Measurements from ENCODE around the gene CEP85L.

CEP85L gene

DNA sequence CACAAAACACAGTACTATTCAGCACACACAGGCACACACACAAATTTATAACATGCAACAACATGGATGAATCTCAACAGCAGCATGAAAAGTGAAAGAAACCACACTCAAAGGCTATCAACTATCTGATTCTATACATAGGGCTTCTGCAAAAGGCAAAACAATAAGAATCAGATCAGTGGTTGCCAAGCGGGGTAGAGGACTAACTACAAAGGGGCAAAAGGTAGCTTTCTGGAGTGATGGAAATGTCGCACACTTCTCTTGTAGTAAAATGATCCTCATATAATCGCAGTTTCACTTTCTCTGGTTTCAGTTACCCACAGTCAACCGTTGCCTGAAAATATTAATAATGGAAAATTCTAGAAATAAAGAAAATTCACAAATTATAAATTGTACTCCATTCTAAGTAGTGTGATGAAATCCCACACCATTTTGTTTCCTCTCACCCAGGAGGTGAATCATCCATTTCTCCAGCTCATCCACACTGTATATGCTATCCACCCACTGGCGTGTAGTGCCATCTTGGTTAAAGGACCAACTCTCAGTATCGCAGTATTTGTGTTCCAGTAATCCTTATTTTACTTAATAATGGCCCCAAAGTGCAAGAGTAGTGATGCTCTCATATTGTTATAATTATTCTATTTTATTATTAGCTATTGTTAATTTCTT lies 116.1 kb downstream of the CEP85L start:
- DNase-seq, result no peak

DNA sequence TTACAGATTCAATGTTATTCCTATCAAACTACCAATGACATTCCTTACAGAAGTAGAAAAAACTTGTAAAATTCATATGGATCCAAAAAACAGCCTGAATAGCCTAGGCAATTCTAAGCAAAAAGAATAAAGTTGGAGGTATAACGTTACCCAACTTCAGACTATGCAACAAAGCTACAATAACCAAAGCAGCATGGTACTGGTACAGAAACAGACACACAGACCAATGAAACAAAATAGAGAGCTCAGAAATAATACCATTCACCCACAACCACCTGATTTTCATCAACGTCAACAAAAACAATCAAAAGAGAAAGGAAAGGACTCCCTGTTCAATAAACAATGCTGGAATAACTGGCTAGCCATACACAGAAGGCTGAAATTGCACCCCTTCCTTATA lies 120.4 kb downstream of the CEP85L start:
- no peak for DNase-seq

DNA sequence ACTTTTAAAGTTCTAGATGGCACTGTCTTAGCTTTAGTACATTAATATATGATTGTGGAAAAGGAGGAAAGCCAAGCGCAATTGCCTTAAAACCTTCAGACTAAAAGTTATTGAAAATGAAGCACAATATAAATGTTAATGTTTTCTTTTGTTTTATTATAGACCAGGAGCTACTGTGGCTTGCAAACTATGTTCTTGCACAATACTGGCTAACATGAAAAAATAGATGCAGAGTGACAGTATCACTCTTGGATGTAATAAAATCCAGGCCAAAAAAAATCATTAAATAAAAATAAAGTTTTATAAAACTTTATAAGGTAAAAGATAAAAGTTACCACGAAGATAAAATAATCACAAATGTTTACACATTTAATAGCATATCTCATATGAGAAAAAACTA lies 121.6 kb downstream of the CEP85L start:
- DNase-seq, result no peak

DNA sequence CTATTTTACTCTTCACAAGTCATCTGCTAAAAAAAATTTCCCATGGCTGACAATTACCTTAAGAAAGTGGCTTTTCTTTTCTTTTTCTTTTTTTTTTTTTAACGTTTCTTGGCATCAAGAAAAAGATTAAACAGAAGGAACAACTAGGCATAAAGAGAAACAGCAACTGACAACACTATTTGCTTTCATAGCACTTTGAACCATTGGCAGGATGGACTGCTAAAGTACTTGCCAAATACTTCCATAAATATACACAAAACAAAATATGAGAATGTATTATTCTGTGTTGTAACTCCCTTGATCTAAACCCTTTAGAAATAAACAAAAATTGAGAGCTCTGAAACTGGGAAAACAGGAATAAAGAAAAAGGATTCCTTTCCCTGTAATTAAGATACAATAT lies 123.3 kb downstream of the CEP85L start:
- DNase-seq, result no peak

DNA sequence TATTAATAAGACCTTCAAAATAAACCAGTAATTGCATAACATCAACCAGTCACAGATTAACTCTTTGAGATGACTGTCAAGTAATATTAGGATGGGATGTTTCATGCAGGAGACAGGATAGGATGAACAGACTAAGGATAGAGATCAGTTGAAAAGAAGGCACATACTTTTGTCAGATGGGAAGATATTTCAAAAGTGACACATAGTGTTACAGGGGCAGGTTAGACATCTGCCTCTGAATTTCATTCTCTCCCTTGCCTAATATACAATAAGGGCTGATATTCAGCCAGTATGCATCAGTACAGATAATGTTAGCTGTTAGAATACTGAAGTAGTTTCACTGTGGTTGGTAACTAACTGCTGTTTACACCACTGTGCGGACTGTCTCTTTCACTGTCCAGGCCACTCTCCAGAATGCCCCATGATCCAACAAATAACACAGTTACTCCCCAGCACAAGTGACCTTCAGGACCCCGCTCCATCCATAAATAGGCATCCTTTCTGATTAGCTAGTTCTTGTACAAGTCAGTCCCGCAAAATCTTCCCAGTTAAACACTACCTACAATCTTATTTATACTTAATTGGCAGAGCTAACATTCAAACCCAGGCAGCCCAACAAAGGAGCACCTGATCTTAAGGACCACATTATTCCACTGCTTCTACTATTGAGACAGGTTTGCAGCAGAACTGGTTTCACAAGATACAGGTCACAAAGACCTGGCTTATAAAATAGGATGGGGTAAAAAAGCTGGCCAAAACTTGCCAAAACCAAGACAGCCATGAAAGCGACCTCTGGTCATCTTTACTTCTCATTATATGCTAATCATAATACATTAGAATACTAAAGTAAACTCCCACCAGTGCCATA lies 125.2 kb downstream of the CEP85L start:
- no peak for DNase-seq

DNA sequence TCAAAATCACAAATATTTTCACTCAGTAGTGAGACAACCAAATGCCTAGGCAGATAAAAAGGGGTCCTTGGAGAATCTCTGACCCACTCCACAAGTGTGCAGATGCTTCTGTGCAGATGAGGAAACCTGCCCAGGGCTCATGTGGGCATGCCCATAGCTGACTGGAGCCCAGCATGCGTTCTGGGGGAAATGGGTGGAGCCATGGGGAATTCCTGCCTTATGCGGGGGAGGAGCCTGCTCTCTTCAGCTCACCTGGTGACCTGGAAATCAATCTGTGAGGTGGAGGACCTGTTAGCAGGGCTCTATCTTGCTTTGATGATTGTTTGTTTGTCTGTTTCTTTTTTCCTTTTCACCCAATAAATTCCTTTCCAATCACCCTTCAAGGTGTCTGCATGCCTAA lies 126.7 kb downstream of the CEP85L start:
- DNase-seq, result no peak

DNA sequence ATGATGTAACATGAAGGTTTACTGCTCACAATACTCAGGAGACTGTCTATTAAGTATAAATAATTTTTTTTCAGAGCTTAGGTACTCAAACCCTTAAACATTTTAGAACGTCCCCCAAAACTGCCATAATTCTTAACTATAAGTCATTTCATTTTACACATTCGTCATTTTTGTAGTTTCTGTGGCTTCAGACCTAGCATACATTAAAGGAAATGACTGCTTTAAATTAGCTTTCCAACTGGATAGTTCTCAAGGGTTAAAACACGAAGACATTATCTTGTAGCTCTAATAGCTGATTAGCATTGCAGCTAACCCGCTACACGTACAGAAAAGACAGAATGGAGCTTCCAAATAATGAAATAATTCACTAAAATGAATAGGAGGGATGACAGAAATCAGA lies 128.2 kb downstream of the CEP85L start:
- DNase-seq, result no peak

DNA sequence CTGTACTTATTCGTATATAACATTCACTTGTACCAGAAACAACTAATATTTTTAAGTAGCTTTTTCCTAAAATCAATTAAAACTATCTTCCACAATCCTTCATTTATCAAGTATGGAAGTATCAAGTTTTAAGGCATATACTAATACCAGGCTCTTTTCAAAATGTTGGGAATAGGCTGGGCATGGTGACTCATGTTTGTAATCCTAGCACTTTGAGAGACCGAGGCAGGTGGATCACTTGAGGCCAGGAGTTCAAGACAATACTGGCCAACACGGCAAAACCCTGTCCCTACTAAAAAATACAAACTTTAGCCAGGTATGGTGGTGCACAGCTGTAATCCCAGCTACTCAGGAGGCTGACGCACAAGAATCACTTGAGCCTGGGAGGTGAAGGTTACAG lies 129.0 kb downstream of the CEP85L start:
- DNase-seq, result no peak

DNA sequence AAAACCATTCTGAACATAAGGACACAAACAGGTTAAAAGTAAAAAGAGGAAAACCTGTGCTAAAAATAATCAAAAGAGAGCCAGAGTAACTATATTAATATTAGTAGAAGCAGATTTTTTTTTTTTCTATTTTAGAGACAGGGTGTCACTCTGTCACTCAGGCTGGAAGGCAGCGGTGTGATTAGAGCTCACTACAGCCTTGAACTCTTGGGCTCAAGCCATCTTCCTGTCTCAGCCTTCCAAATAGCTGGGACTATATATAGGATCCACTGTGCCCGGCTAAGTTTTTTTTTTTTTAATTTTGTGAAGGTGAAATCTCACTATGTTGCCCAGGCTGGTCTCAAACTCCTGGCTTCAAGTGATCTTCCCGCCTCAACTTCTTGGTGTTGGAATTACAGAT lies 136.7 kb downstream of the CEP85L start:
- DNase-seq, result no peak

DNA sequence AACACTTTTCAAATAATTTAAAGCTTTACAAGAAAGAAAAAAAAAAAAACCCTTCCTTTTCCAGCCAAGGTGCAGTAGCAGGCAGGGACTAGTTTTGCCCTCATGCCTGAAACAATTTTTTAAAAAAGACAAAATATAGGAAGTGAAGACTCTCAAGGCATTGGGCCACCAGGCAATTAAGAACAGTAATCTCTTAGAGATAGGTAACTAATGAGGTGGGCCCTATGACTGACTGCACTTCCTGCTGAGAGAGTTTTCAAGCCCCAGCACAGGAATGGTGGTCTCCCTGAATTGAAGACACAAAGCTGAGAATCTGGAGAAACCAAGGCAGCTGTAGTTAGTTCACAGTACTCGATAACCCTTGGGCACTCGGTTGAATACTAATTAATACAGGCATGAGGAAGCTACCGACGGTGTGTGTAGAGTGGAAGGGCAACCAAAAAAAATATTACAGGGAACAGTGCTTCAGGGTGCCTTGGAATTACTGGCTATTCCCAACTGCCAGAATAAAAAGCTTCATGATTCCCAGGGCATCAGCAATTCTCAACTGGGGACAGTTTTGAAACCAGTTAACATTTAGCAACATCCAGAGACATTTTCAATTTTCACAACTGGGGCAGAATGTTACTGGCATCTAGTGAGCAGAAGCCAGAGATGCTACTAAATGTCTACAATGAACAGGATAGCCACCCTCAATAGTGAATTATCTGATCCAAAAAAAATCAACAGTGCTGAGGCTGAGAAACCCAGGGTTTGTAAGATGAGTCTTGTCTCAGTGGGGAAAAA lies 139.3 kb downstream of the CEP85L start:
- DNase-seq, result no peak

DNA sequence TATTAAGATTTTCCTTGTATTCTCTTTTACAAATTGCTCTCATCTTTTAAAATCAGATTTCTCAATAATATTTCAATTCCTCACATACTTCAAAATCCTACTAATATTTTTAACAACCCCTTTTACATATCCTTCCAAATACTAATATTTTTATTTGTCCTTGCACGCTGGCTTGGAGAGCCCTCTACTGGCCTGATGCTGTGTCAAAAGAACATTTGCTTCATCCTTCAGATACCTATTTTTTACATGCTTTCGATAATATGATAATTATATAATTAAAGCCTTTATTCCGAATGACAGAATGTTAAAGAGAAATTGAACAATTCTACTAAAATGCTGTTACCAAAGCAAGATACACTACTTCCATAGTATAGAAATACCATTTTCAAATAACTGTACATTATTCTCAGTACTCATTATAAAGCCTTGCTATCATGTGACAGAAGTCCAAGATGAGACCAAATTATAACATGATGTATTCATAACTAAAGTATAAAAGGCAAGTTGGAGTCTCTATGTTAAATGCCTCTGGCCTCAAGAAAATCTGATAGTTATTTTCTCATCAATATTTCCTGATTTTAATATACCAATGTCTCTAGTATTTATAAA lies 142.3 kb downstream of the CEP85L start:
- DNase-seq, result peak; percentile 56

DNA sequence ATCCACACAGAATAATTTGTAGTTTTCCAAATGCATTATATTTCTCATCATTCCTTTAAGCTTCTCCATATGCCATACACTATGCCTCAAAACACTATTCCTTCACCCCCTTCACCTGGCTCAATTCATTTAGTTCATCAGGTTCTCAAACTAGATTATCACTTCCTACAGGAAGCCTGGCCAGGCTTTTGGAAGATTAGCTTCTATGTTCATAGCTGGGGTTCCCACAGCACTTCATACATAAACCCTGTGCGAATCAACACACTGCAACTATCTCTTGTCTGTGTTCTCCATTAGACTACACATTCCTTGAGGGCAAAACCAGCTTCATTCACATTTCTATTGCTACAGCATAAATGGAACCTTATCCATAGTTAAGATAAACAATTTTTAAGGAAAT lies 143.8 kb downstream of the CEP85L start:
- DNase-seq, result no peak

DNA sequence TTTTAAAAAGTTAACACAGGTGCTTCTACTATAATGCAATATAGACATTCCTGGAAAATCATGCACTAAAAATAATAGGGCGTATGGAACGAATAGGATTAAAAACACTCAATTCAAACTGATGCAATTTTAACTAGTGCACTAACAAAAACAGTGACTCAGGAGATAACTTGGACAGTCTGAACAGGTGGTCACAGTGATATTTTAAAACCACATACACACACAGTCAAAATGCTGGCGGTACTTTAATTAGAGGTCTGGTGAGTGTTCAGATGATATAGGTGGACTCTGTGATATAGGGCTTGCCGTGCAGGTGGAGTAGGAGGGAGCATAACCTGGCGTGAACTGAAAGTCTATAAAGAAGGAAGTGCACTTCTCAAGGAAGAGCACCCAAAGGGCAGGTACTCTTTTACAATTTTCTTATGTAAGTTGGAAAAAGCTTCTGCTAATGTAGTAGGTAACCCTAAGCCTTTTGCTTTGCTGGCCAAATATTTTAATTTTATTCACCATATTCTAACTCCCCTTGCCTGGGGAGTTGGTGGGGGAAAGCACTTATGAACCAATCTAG lies 145.2 kb downstream of the CEP85L start:
- DNase-seq, result no peak

DNA sequence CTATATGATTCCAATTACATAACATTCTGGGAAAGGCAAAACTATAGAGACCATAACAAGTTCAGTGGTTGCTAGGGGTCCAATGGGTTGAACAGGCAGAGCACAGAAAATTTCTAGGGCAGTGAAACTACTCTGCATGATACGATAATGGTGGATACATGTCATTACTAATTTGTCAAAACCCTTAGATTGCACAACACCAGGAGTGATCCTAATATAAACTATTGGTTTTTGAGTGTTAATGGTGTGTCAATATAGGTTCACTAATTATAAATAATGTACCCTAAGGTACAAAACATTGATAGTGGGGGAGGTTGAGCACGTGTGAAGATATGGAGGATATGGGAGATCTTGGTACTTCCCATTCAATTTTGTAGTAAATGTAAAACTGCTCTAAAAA lies 145.7 kb downstream of the CEP85L start:
- no peak for DNase-seq

DNA sequence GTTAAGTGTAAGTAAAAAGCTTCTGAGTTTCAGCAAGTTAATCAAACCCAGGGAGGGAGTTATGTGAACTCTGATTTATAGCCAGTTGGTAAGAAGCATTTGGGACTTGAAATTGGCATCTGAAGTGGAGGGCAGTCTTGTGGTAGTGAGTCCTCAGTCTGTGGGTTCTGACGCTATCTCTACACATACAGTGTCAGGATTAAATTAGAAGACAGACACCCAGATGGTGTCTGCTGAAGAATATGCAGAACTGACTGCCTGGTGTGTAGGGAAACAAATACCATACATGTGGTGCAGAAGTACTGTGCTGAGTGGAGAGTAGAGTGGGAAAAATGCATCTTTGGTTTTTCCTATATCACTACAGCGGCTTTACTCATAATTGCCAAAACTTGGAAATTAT lies 146.8 kb downstream of the CEP85L start:
- no peak for DNase-seq

DNA sequence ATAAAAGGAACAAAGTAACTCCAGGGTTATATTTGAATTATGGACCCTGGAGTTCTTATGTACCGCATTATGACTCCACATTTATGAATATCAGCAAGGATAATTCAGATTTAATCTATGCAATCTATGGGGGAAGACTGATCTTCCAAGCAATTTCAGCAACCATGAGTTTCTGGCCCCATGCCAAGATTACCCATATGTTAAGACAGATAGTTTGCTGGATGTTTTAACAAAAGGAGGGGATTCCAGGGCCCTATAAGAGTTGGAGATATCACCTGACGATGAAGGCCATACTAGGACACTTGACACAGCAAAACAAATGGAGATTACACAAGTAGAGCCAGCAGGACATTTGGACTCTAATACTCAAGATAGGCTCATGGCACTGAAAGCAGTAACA lies 149.2 kb downstream of the CEP85L start:
- DNase-seq, result no peak

DNA sequence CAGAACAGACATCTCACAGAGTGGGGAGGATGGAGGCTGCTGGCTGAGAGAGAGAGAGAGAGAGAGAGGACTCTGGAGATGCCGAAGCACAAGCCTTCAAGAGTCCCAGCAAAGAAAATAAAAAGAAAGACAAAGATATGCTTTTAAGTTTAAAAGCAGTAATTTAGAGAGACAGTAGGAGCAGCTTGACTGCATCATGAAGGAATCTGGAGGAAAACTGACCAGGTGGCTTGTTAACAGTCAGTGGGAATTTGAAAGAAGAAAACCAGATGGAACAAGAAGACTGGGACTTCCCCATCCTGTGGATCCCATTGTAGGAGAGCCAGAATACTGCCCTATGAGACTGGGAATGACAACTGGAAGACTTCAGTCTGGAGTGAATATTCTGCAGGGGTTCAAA lies 149.6 kb downstream of the CEP85L start:
- no peak for DNase-seq

DNA sequence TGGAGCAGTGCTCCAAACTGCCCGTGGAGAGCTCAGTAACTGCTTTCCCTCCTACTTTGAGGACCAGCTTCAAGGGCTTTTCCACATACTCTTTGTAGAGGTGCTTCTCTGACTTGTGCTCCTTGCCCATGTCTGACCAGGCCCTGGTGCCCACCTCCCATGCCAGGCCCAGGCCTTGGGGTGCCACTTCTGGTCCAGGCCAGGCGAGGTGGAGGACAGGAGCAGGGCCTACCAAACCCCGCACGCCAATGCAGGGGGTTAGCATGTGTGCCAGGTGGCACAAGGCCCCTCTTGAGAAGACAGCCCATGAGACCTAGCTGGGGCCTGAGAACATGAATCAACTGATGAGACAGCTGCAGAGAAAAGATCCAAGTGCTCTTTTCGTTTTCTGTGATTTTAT lies 150.3 kb downstream of the CEP85L start:
- DNase-seq, result no peak

DNA sequence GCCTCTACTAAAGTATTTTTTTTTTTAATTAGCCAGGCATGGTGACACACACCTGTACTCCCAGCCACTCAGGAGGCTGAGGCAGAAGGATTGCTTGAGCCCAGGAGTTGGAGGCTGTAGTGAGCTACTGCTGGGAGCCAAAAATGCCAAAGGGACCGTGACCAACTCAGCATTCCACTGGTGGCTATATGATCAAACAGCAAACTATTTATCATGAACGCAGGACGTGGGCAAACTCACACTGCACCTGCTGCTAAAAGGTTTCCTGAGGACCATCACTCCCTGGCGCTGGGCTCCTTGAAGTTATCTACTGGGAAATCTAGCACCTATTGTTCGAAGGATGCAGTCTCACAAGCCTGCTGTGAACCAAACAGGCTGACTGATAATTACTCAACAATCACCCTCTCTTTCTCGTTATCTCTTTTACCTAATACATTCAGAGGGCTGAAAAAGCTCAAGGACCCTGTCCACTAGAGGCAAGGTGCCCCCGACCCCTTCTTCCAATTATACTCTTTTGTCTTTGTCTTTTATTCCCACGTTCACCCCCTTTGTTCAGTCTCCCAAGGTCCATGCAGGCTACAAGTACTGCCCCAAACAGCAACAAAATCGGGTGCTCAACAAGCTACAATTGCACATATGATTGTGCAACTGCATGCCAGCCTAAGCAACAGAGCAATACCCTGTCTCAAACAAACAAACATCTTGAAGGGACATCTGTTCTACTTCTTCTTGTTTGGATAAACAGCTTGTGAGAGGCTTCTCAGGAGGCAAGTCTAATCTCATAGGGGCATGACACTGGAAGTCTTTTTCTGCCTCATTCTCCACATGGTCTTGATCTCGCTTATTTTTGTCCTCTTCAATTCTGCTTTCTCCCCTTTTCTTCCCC lies 151.0 kb downstream of the CEP85L start:
- no peak for DNase-seq

DNA sequence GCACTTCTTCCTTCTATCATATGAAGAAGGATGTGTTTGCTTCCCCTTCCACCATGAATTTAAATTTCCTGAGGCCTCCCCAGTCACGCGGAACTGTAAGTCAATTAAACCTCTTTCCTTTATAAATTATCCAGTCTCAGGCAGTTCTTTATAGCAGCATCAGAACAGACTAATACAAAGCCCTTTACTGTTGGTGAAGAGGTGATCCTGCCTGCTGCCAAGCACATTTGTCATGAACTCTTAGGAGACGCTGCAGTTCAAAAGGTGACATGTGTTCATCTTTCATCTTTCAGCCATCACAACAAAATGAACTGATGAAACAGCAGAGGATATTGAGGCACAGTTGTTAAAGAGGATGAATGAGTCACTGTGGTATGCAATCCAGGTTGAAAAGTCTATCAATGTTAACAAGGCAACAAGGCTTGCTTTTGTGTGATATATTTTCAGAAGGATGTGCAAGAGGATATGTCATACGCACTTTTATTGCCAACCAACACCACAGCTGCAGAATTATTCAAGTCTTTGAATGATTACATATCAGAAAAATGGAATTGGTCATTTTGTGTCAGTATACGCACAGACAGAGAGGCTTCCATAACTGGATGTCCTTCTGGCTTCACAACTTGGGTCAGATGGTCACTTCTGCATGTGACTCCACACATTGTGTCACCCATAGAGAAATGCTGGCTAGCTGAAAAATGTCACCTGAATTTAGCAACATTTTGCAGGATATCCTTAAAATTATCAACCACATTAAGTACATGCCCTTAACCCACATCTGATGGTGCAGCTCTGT lies 155.7 kb downstream of the CEP85L start:
- DNase-seq, result no peak

DNA sequence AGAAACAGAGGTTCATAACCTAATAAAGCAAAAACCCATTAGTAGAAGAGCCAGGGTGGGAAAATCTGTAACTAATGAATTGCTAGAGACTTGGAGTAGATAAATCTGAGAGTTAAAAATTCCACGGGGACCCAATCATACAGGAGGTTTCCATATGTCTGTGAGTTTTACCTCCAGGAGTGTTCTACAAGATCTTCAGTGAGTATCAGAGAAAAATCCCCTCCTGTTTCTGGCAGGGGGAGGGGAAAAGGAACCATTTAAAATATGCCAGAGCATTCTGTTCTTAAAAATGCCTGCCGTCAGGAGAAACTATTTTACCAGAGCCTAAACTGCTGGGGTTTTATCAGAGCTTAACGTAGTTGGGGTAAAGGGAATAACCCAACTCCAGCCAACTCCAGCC lies 157.3 kb downstream of the CEP85L start:
- no peak for DNase-seq

Measured in OCI-M1 (cell line).